Esophagus squamous epithelium (tissue), 5 donors: ENCODE results near the gene MDH1. TPM values are rescaled to one million over a fixed set of nuclear protein-coding genes. Genes with fewer than 3 reads are reported as not detected.

ENCODE experiments used
- DNase-seq: peaks from one replicate; lab custom pipeline; 2025; lab: John Stamatoyannopoulos, UW
- H3K27ac ChIP-seq, 4 donors: fragments of 200-600 bp; sonication (generic); one replicate each; pipeline ENCODE4 v1.5.1; 2016 to 2019; ENCODE audit warnings: mild to moderate bottlenecking in 1 of 4
- H3K27me3 ChIP-seq, 4 donors: fragments of 200-600 bp; sonication (generic); 1 replicate in 3 of 4; 2 replicates in 1 of 4; pipeline versions ENCODE4 v1.5.1 to v1.6.0; 2017 to 2021; ENCODE audit warnings: antibody characterized with exemption in 1 of 4
- H3K36me3 ChIP-seq, 3 donors: fragments of 200-600 bp; sonication (generic); one replicate each; pipeline ENCODE4 v1.5.1; 2016 to 2019
- H3K4me1 ChIP-seq, 3 donors: fragments of 200-600 bp; sonication (generic); one replicate each; pipeline ENCODE4 v1.5.1; 2017 to 2019
- H3K4me3 ChIP-seq, 4 donors: fragments of 200-600 bp; sonication (generic); 1 replicate in 3 of 4; 2 replicates in 1 of 4; pipeline ENCODE4 v1.5.1; 2016 to 2019; ENCODE audit warnings: mild to moderate bottlenecking in 2 of 4, moderate library complexity in 1 of 4
- H3K9me3 ChIP-seq, 3 donors: fragments of 200-600 bp; sonication (generic); one replicate each; pipeline ENCODE4 v1.5.1; 2016 to 2019
- POLR2A ChIP-seq, 4 donors: fragments of 450-650 bp; IDR thresholded peaks; one replicate each; pipeline ENCODE4 v1.6.1; 2017; ENCODE audit warnings: antibody characterized with exemption in 4 of 4, mild to moderate bottlenecking in 4 of 4, moderate library complexity in 3 of 4
- WGBS, 2 donors: methylation state at CpG; one replicate each; pipeline ENCODE4 v1.1.5; 2018; 5-methylcytosine and 5-hydroxymethylcytosine counted together
- intact Hi-C: fragments of 100-400 bp; cut with DNase I; formaldehyde crosslinking; loops from one replicate; pipeline ENCODE4 v1.15.0; 2022
- total RNA-seq, 4 donors: library from RNA; depleted of rRNA; stranded (reverse); fragments of >200 nt; gene quantifications; one replicate each; pipeline ENCODE4 v1.1.0, GENCODE V29; 2016
- TF ChIP-seq, protein P1 (sequence below), 6 experiments: fragments of 450-650 bp in 4 of 6; fragments of 200-600 bp in 2 of 6; sonication (generic) in 2 of 6; IDR thresholded peaks; one replicate each; pipeline ENCODE4 v1.5.1; 2016 to 2019; ENCODE audit warnings: antibody characterized with exemption in 6 of 6, mild to moderate bottlenecking in 4 of 6, moderate library complexity in 4 of 6
- donor health status: DM: yes; HTN: yes; CAD: no.

MDH1 gene
- total RNA-seq, 4 donors from 2014 or later, result 97.7 to 197 (median 134) TPM

DNA sequence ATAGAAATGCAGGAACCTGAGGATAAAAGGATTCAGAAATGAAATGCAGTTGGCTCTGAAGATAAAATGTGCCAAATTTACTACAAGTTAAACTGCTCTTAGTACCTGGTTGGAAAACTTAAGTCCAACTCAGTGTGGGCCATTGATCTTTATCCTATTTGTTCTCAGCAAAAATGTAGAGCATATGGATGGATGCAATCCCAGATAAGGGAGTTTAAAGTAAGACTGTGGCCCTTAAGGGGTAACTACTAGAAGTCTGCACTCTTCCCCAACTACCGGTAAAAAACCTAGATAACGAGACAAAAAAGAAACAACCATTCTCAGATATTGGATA is 63.9 kb downstream of the MDH1 start:
- WGBS, 2 donors, result 89 to 90% methylated on average over 2 of the region's 2 CpGs
- H3K27me3 ChIP-seq, result no peaks in the 10 kb centered on the region
- no peaks in the 10 kb centered on the region for H3K36me3 ChIP-seq
- no peak for TF ChIP-seq POLR2A (IDR thresholded peaks at IDR 0.05)
- TF ChIP-seq, protein P1, sequence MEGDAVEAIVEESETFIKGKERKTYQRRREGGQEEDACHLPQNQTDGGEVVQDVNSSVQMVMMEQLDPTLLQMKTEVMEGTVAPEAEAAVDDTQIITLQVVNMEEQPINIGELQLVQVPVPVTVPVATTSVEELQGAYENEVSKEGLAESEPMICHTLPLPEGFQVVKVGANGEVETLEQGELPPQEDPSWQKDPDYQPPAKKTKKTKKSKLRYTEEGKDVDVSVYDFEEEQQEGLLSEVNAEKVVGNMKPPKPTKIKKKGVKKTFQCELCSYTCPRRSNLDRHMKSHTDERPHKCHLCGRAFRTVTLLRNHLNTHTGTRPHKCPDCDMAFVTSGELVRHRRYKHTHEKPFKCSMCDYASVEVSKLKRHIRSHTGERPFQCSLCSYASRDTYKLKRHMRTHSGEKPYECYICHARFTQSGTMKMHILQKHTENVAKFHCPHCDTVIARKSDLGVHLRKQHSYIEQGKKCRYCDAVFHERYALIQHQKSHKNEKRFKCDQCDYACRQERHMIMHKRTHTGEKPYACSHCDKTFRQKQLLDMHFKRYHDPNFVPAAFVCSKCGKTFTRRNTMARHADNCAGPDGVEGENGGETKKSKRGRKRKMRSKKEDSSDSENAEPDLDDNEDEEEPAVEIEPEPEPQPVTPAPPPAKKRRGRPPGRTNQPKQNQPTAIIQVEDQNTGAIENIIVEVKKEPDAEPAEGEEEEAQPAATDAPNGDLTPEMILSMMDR (IDR thresholded peaks at IDR 0.05), result no peak
- H3K4me1 ChIP-seq, result no peaks in the 10 kb centered on the region
- no peak overlapping the region for H3K4me3 ChIP-seq
- H3K9me3 ChIP-seq, result no peaks in the 10 kb centered on the region
- no peak overlapping the region for H3K27ac ChIP-seq
- intact Hi-C loops, result no loop called here
- DNase-seq, result no peak

DNA sequence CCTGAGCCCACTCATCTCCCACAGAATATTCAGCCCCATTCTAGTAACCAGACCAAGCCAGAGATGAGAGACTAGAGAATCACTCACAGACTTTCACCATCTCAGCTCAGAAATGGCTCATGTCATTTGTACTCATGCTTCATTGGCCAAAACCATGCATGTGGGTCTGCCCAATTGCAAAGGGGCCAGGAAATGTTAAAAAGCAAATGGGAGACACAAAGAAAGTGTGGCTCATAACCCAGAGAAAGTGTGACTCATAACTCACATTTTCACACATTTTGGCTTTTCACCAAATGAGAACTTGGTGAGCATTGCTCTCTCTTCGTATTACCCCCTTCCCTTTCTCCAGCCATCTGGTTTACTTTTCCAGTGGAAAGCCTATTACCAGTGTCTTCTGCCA is 66.2 kb downstream of the MDH1 start:
- DNase-seq, result no peak
- Histone ChIP-seq H3K27ac (no peak overlapping the region), H3K36me3 (no peaks in the 10 kb centered on the region), H3K9me3 (no peaks in the 10 kb centered on the region), H3K27me3 (no peaks in the 10 kb centered on the region), H3K4me3 (no peak overlapping the region), H3K4me1 (no peaks in the 10 kb centered on the region)
- TF ChIP-seq, protein P1 (IDR thresholded peaks at IDR 0.05), result no peak
- no peak for TF ChIP-seq POLR2A (IDR thresholded peaks at IDR 0.05)
- intact Hi-C loops, result no loop called here
- WGBS, 2 donors, result 34 to 72% methylated on average over 1 of the region's 1 CpG

Other genes with a start within 250 kb of the MDH1 start
- 1 to 10 TPM; 3.0 to 9.7 (median 3.8) TPM for gene WDPCP, start 486 bp upstream of the MDH1 start, total RNA-seq